Stimulated activated naive B cell treated with anti-CD40 and anti-IgM and Interleukin-4, amounts not matched to agents 10 μg/mL and 1 μg/mL and 100 μg/mL, for 72 hours (primary cell): ENCODE measurements around the gene OR6B2.
"Not testable (repeated sequence)": the region's sequence is repeated elsewhere in the genome, so short reads cannot be mapped to it uniquely, and the experiment has no call there.

Experiments used
- ATAC-seq, 2 donors: fragments of 150-1000 bp; cut with Tn5 transposase; replicated peaks; 2 replicates each; pipeline ENCODE4 v1.10.0; 2021; ENCODE audit warnings: moderate library complexity in 1 of 2
- DNase-seq: peaks from one replicate; pipeline ENCODE4 v3.0.0; 2021
- H3K27ac Mint-ChIP-seq: one replicate; pipeline ENCODE4 v1.8.0; 2022; ENCODE audit warnings: mild to moderate bottlenecking, mixed read lengths
- H3K27me3 Mint-ChIP-seq, 2 donors: one replicate each; pipeline ENCODE4 v1.8.0; 2022; ENCODE audit warnings: mixed read lengths in 2 of 2
- H3K36me3 Mint-ChIP-seq, 2 donors: one replicate each; pipeline ENCODE4 v1.8.0; 2022; ENCODE audit warnings: mixed read lengths in 2 of 2, mild to moderate bottlenecking in 1 of 2
- H3K4me1 Mint-ChIP-seq, 2 donors: one replicate each; pipeline ENCODE4 v1.8.0; 2022; ENCODE audit warnings: mixed read lengths in 2 of 2, mild to moderate bottlenecking in 1 of 2
- H3K4me3 Mint-ChIP-seq, 2 donors: one replicate each; pipeline ENCODE4 v1.8.0; 2022; ENCODE audit warnings: mild to moderate bottlenecking in 2 of 2, mixed read lengths in 2 of 2, moderate library complexity in 1 of 2
- H3K9me3 Mint-ChIP-seq, 2 donors: one replicate each; pipeline ENCODE4 v1.8.0; 2022; ENCODE audit warnings: mixed read lengths in 2 of 2, mild to moderate bottlenecking in 1 of 2

OR6B2 gene

GRCh38 chr2:240052524-240052923, 22.3 kb upstream of the OR6B2 start:
- no peaks in the 10 kb centered on the region for H3K9me3 Mint-ChIP-seq
- H3K27me3 Mint-ChIP-seq = peaks cover 44 to 53% of the 10 kb centered on the region in 2 donors
- no peak for DNase-seq
- H3K4me1 Mint-ChIP-seq = peaks cover 0 to 3% of the 10 kb centered on the region in 2 donors
- no peak overlapping the region for H3K27ac Mint-ChIP-seq
- H3K36me3 Mint-ChIP-seq = no peaks in the 10 kb centered on the region
- ATAC-seq = no peak
- H3K4me3 Mint-ChIP-seq = no peak overlapping the region

GRCh38 chr2:240051697-240052096, 21.5 kb upstream of the OR6B2 start:
- ATAC-seq (no peak), DNase-seq (no peak)
- Mint-ChIP-seq H3K9me3 (no peaks in the 10 kb centered on the region), H3K27me3 (peaks cover 38 to 45% of the 10 kb centered on the region in 2 donors), H3K4me3 (no peak overlapping the region), H3K27ac (no peak overlapping the region), H3K36me3 (no peaks in the 10 kb centered on the region), H3K4me1 (peaks cover 0 to 3% of the 10 kb centered on the region in 2 donors)

- Mint-ChIP-seq H3K27me3 (peaks cover 32 to 37% of the 10 kb centered on the region in 2 donors), H3K4me1 (peaks cover 0 to 2% of the 10 kb centered on the region in 2 donors), H3K9me3 (no peaks in the 10 kb centered on the region), H3K36me3 (no peaks in the 10 kb centered on the region), H3K4me3 (no peak overlapping the region), H3K27ac (no peak overlapping the region)
- DNase-seq (no peak), ATAC-seq (no peak)
Measured at GRCh38 chr2:240050278-240050677, 20.0 kb upstream of the OR6B2 start.

GRCh38 chr2:240048237-240048636, 18.0 kb upstream of the OR6B2 start:
- peaks cover 29 to 30% of the 10 kb centered on the region in 2 donors for H3K27me3 Mint-ChIP-seq
- no peak overlapping the region for H3K27ac Mint-ChIP-seq
- DNase-seq (no peak), ATAC-seq (no peak)
- no peaks in the 10 kb centered on the region for H3K36me3 Mint-ChIP-seq
- no peaks in the 10 kb centered on the region for H3K9me3 Mint-ChIP-seq
- H3K4me1 Mint-ChIP-seq = no peaks in the 10 kb centered on the region
- no peak overlapping the region for H3K4me3 Mint-ChIP-seq

GRCh38 chr2:240045098-240045497, 14.9 kb upstream of the OR6B2 start:
- H3K27ac Mint-ChIP-seq = no peak overlapping the region
- DNase-seq (no peak), ATAC-seq (no peak)
- peaks cover 36 to 39% of the 10 kb centered on the region in 2 donors for H3K27me3 Mint-ChIP-seq
- no peaks in the 10 kb centered on the region for H3K36me3 Mint-ChIP-seq
- no peaks in the 10 kb centered on the region for H3K9me3 Mint-ChIP-seq
- H3K4me3 Mint-ChIP-seq = no peak overlapping the region
- no peaks in the 10 kb centered on the region for H3K4me1 Mint-ChIP-seq

- H3K9me3 Mint-ChIP-seq, H3K4me1 Mint-ChIP-seq, H3K4me3 Mint-ChIP-seq, H3K27ac Mint-ChIP-seq, ATAC-seq, DNase-seq, H3K36me3 Mint-ChIP-seq: not testable (repeated sequence)
- peaks cover 36 to 39% of the 10 kb centered on the region in 2 donors for H3K27me3 Mint-ChIP-seq
Measured at GRCh38 chr2:240044096-240044495, 13.9 kb upstream of the OR6B2 start.

GRCh38 chr2:240043279-240043989, 13.2 kb upstream of the OR6B2 start:
- peaks cover 31 to 32% of the 10 kb centered on the region in 2 donors for H3K27me3 Mint-ChIP-seq
- no peaks in the 10 kb centered on the region for H3K36me3 Mint-ChIP-seq

GRCh38 chr2:240042740-240043139, 12.5 kb upstream of the OR6B2 start:
- H3K4me3 Mint-ChIP-seq = no peak overlapping the region
- no peak overlapping the region for H3K27ac Mint-ChIP-seq
- peaks cover 27 to 28% of the 10 kb centered on the region in 2 donors for H3K27me3 Mint-ChIP-seq
- H3K4me1 Mint-ChIP-seq = no peaks in the 10 kb centered on the region
- no peaks in the 10 kb centered on the region for H3K9me3 Mint-ChIP-seq
- no peaks in the 10 kb centered on the region for H3K36me3 Mint-ChIP-seq
- no peak for DNase-seq
- no peak for ATAC-seq

More at GRCh38 chr2:240043279-240043989, 13.2 kb upstream of the OR6B2 start:
- no peaks in the 10 kb centered on the region for H3K9me3 Mint-ChIP-seq
- no peaks in the 10 kb centered on the region for H3K4me1 Mint-ChIP-seq
- no peak overlapping the region for H3K4me3 Mint-ChIP-seq
- DNase-seq (no peak), ATAC-seq (no peak)
- no peak overlapping the region for H3K27ac Mint-ChIP-seq

- no peaks in the 10 kb centered on the region for H3K36me3 Mint-ChIP-seq
- no peak overlapping the region for H3K4me3 Mint-ChIP-seq
- ATAC-seq = no peak
- H3K27me3 Mint-ChIP-seq = peaks cover 30 to 39% of the 10 kb centered on the region in 2 donors
- H3K27ac Mint-ChIP-seq = no peak overlapping the region
- no peaks in the 10 kb centered on the region for H3K4me1 Mint-ChIP-seq
- DNase-seq = no peak
- no peaks in the 10 kb centered on the region for H3K9me3 Mint-ChIP-seq
Measured at GRCh38 chr2:240041363-240041762, 11.1 kb upstream of the OR6B2 start.

GRCh38 chr2:240037358-240037757, 7.1 kb upstream of the OR6B2 start:
- ATAC-seq = no peak
- Mint-ChIP-seq H3K9me3 (no peaks in the 10 kb centered on the region), H3K4me3 (no peak overlapping the region), H3K27ac (no peak overlapping the region), H3K27me3 (peaks cover 24 to 34% of the 10 kb centered on the region in 2 donors), H3K4me1 (no peaks in the 10 kb centered on the region), H3K36me3 (no peaks in the 10 kb centered on the region)
- no peak for DNase-seq

GRCh38 chr2:240033330-240033678, 3.1 kb upstream of the OR6B2 start:
- Mint-ChIP-seq H3K4me3 (no peak overlapping the region), H3K36me3 (no peaks in the 10 kb centered on the region), H3K9me3 (no peaks in the 10 kb centered on the region), H3K27ac (no peak overlapping the region), H3K4me1 (no peaks in the 10 kb centered on the region), H3K27me3 (peaks cover 37 to 48% of the 10 kb centered on the region in 2 donors)
- no peak for DNase-seq
- no peak for ATAC-seq

GRCh38 chr2:240032406-240033329, 2.4 kb upstream of the OR6B2 start:
- DNase-seq = no peak
- H3K9me3 Mint-ChIP-seq = no peaks in the 10 kb centered on the region
- H3K4me1 Mint-ChIP-seq = no peaks in the 10 kb centered on the region
- H3K36me3 Mint-ChIP-seq = no peaks in the 10 kb centered on the region
- no peak overlapping the region for H3K4me3 Mint-ChIP-seq
- H3K27me3 Mint-ChIP-seq = peaks cover 37 to 47% of the 10 kb centered on the region in 2 donors
- no peak for ATAC-seq
- no peak overlapping the region for H3K27ac Mint-ChIP-seq

- H3K9me3 Mint-ChIP-seq = no peaks in the 10 kb centered on the region
- H3K27me3 Mint-ChIP-seq = peaks cover 5 to 12% of the 10 kb centered on the region in 2 donors
- ATAC-seq (peak; percentile 33 to 43), DNase-seq (no peak)
- peak overlapping the region; percentile 98 for H3K27ac Mint-ChIP-seq
- peaks cover 7 to 9% of the 10 kb centered on the region in 2 donors for H3K36me3 Mint-ChIP-seq
- H3K4me3 Mint-ChIP-seq = peak overlapping the region; percentile 90 to 94
- peaks cover 9 to 33% of the 10 kb centered on the region in 2 donors for H3K4me1 Mint-ChIP-seq
Measured at GRCh38 chr2:240024766-240025165, 5.5 kb downstream of the OR6B2 start.

GRCh38 chr2:240023792-240024191, 6.4 kb downstream of the OR6B2 start:
- H3K4me3 Mint-ChIP-seq = peak overlapping the region; percentile 90 to 94

More at GRCh38 chr2:240023792-240024191, 6.4 kb downstream of the OR6B2 start:
- ATAC-seq (no peak), DNase-seq (no peak)
- Mint-ChIP-seq H3K27ac (no peak overlapping the region), H3K36me3 (peaks cover 12 to 14% of the 10 kb centered on the region in 2 donors), H3K27me3 (peaks cover 0 to 6% of the 10 kb centered on the region in 2 donors), H3K4me1 (peaks cover 11 to 33% of the 10 kb centered on the region in 2 donors), H3K9me3 (no peaks in the 10 kb centered on the region)
